IPS-11a (cell line): ENCODE data around the gene KCNN4.
A peak's percentile ranks its signal among the peaks of the same experiment; 100 is the strongest.
"Not testable (repeated sequence)": the region's sequence is repeated elsewhere in the genome, so short reads cannot be mapped to it uniquely, and the experiment has no call there.

Experiments used
- H3K4me3 ChIP-seq: one replicate; pipeline ENCODE4 v1.5.1; 2013; ENCODE audit warnings: low read depth, low read length, control low read depth

Gene KCNN4

GRCh38 chr19:43780706-43781525 lies at the start of gene KCNN4:
KCNN4 (minus strand) TSS chr19:43780973; CDS start chr19:43780861, 112 bp downstream.
- no peak within 1 kb of the TSS for H3K4me3 ChIP-seq

- H3K4me3 ChIP-seq = peak within 1 kb of the TSS; percentile 82
Measured at GRCh38 chr19:43826787-43827754, 46.3 kb upstream of the KCNN4 start, which contains the start of gene ZNF283. ZNF283 (plus strand) TSS chr19:43827321; CDS start chr19:43833505, 6,184 bp downstream.

- H3K4me3 ChIP-seq = not testable (repeated sequence)
Measured at GRCh38 chr19:43824572-43824971, 43.8 kb upstream of the KCNN4 start.

GRCh38 chr19:43823856-43824255 lies 43.1 kb upstream of the KCNN4 start:
- H3K4me3 ChIP-seq = not testable (repeated sequence)

- H3K4me3 ChIP-seq = no peak overlapping the region
Measured at GRCh38 chr19:43820884-43821215, 40.1 kb upstream of the KCNN4 start.

- H3K4me3 ChIP-seq = no peak overlapping the region
Measured at GRCh38 chr19:43820098-43820883, 39.5 kb upstream of the KCNN4 start.

GRCh38 chr19:43818500-43818899 lies 37.7 kb upstream of the KCNN4 start:
- H3K4me3 ChIP-seq = no peak overlapping the region

- H3K4me3 ChIP-seq = not testable (repeated sequence)
Measured at GRCh38 chr19:43817454-43817853, 36.7 kb upstream of the KCNN4 start.

- H3K4me3 ChIP-seq = no peak overlapping the region
Measured at GRCh38 chr19:43814663-43815352, 34.0 kb upstream of the KCNN4 start.

GRCh38 chr19:43812688-43813087 lies 31.9 kb upstream of the KCNN4 start:
- no peak overlapping the region for H3K4me3 ChIP-seq

- no peak overlapping the region for H3K4me3 ChIP-seq
Measured at GRCh38 chr19:43812259-43812658, 31.5 kb upstream of the KCNN4 start.

GRCh38 chr19:43811837-43812236 lies 31.1 kb upstream of the KCNN4 start:
- H3K4me3 ChIP-seq = no peak overlapping the region

- H3K4me3 ChIP-seq = no peak overlapping the region
Measured at GRCh38 chr19:43809762-43810696, 29.3 kb upstream of the KCNN4 start.

- H3K4me3 ChIP-seq = no peak overlapping the region
Measured at GRCh38 chr19:43807651-43808050, 26.9 kb upstream of the KCNN4 start.

- H3K4me3 ChIP-seq = no peak overlapping the region
Measured at GRCh38 chr19:43806848-43807247, 26.1 kb upstream of the KCNN4 start.

- not testable (repeated sequence) for H3K4me3 ChIP-seq
Measured at GRCh38 chr19:43806401-43806800, 25.6 kb upstream of the KCNN4 start.

GRCh38 chr19:43804432-43804831 lies 23.7 kb upstream of the KCNN4 start:
- H3K4me3 ChIP-seq = no peak overlapping the region

GRCh38 chr19:43802216-43802951 lies 21.6 kb upstream of the KCNN4 start, which contains the start of gene LYPD5:
LYPD5 (minus strand) TSS chr19:43802447; CDS start chr19:43802380, 67 bp downstream.
- no peak within 1 kb of the TSS for H3K4me3 ChIP-seq
